HCT116 (cell line): ENCODE data around the gene TENM4. TPM values are rescaled to one million over a fixed set of nuclear protein-coding genes. Genes with fewer than 3 reads are reported as not detected.

ENCODE experiments used
- ATAC-seq: fragments of 200-7000 bp; cut with Tn5 transposase; 2 replicates; pipeline ENCODE4 v1.9.1; 2020; ENCODE audit warnings: mild to moderate bottlenecking, moderate library complexity
- BruUV-seq: library from RNA; stranded (reverse); fragments of 400-500 nt; replicated peaks from 2 replicates; lab custom pipeline; 2021; lab: Mats Ljungman, UMichigan
- CTCF ChIA-PET: fragments of 300-600 bp; sonication (Branson Sonifier 250); formaldehyde crosslinking; loops from one replicate; lab custom pipeline; 2021; ENCODE audit warnings: antibody characterized with exemption; lab: Charles Lee
- POLR2A ChIA-PET: fragments of 300-600, 350-600 bp; sonication (Branson Sonifier 250); formaldehyde crosslinking; loops from one replicate; lab custom pipeline; 2021; ENCODE audit warnings: antibody characterized with exemption; lab: Charles Lee
- RAD21 ChIA-PET, 2 experiments: fragments of 300-600 bp; sonication (Branson Sonifier 250); formaldehyde crosslinking; loops; one replicate each; lab custom pipeline; 2023; ENCODE audit warnings: low total read pairs in 2 of 2; ENCODE audit not compliant: uncharacterized antibody in 2 of 2, unreplicated experiment in 2 of 2, low non-redundant PET in 1 of 2; lab: Charles Lee
- DNase-seq: peaks from one replicate; pipeline ENCODE4 v3.0.0-alpha.2; 2010; ENCODE audit warnings: low read depth, low spot score
- H2AFZ ChIP-seq: fragments of 200-600 bp; shearing (Covaris generic), sonication (generic); 2 replicates; pipeline ENCODE4 v1.6.1; 2017; ENCODE audit warnings: low read depth, mixed run types, mixed read lengths, antibody characterized with exemption, low read length; ENCODE audit not compliant: poor library complexity, severe bottlenecking
- H3K27ac ChIP-seq: 2 replicates; pipeline ENCODE4 v1.5.1; 2012; ENCODE audit warnings: low read depth, low read length
- H3K27me3 ChIP-seq: fragments of 200-600 bp; sonication (generic); 2 replicates; pipeline ENCODE4 v1.6.1; 2016; ENCODE audit warnings: mixed run types, low read length, mixed read lengths; ENCODE audit not compliant: insufficient read depth
- H3K36me3 ChIP-seq, 2 experiments: fragments of 200-500 bp in 1 of 2; fragments of 200-600 bp in 1 of 2; sonication (Bioruptor generic) in 1 of 2; sonication (generic) in 1 of 2; 2 replicates each; pipeline versions ENCODE4 v1.5.1 to v1.6.1; 2014 to 2016; ENCODE audit warnings: low read length in 2 of 2, inconsistent platforms in 1 of 2, mixed read lengths in 1 of 2, mixed run types in 1 of 2; ENCODE audit not compliant: insufficient read depth in 2 of 2, control insufficient read depth in 1 of 2
- H3K4me1 ChIP-seq, 2 experiments: fragments of 200-600 bp in 1 of 2; sonication (generic) in 1 of 2; 2 replicates each; pipeline versions ENCODE4 v1.5.1 to v1.6.1; 2012 to 2017; ENCODE audit warnings: low read length in 2 of 2, inconsistent platforms in 1 of 2, mild to moderate bottlenecking in 1 of 2, mixed read lengths in 1 of 2, mixed run types in 1 of 2, moderate library complexity in 1 of 2; ENCODE audit not compliant: insufficient read depth in 2 of 2, control insufficient read depth in 1 of 2
- H3K4me2 ChIP-seq: fragments of 200-600 bp; sonication (generic); 2 replicates; pipeline ENCODE4 v1.6.1; 2017; ENCODE audit warnings: mixed run types, low read length, mixed read lengths
- H3K4me3 ChIP-seq, 2 experiments: fragments of 200-600 bp in 1 of 2; sonication (generic) in 1 of 2; replicated peaks in 1 of 2; 2 replicates each; pipeline ENCODE4 v1.5.1; 2011 to 2016; ENCODE audit warnings: low read length in 2 of 2, control low read depth in 1 of 2, low read depth in 1 of 2, mild to moderate bottlenecking in 1 of 2, mixed read lengths in 1 of 2, mixed run types in 1 of 2
- H3K79me2 ChIP-seq: fragments of 200-600 bp; sonication (generic); 2 replicates; pipeline ENCODE4 v1.6.1; 2017; ENCODE audit warnings: mild to moderate bottlenecking, mixed run types, low read length, moderate library complexity, mixed read lengths; ENCODE audit not compliant: insufficient read depth
- H3K9ac ChIP-seq: fragments of 200-600 bp; sonication (generic); 2 replicates; pipeline ENCODE4 v1.6.1; 2016; ENCODE audit warnings: low read length, mixed read lengths
- H3K9me2 ChIP-seq: fragments of 200-600 bp; sonication (generic), shearing (Covaris generic); 2 replicates; pipeline ENCODE4 v1.6.1; 2017; ENCODE audit warnings: mixed run types, mild to moderate bottlenecking, moderate library complexity; ENCODE audit not compliant: insufficient read depth
- H3K9me3 ChIP-seq, 2 experiments: fragments of 200-500 bp in 1 of 2; fragments of 200-600 bp in 1 of 2; sonication (Bioruptor generic) in 1 of 2; sonication (generic) in 1 of 2; 2 replicates each; pipeline ENCODE4 v1.6.1; 2014 to 2017; ENCODE audit warnings: low read length in 2 of 2, mixed read lengths in 2 of 2, inconsistent platforms in 1 of 2, low read depth in 1 of 2, mild to moderate bottlenecking in 1 of 2, mixed run types in 1 of 2, moderate library complexity in 1 of 2; ENCODE audit not compliant: control insufficient read depth in 1 of 2, insufficient read depth in 1 of 2
- H4K20me1 ChIP-seq: fragments of 200-600 bp; sonication (generic), shearing (Covaris generic); 2 replicates; pipeline ENCODE4 v1.6.1; 2017; ENCODE audit warnings: mixed run types, mild to moderate bottlenecking, moderate library complexity; ENCODE audit not compliant: insufficient read depth
- CBX3 ChIP-seq: IDR thresholded peaks from 2 replicates; pipeline ENCODE4 v1.6.1; 2012; ENCODE audit warnings: low read depth
- EGR1 ChIP-seq: IDR thresholded peaks from 2 replicates; pipeline ENCODE4 v1.6.1; 2012; ENCODE audit warnings: low read depth
- ELF1 ChIP-seq: IDR thresholded peaks from 2 replicates; pipeline ENCODE4 v1.6.1; 2012; ENCODE audit warnings: low read depth, borderline replicate concordance
- EZH2 ChIP-seq: fragments of 200-600 bp; sonication (generic); IDR thresholded peaks from 2 replicates; pipeline ENCODE4 v1.6.1; 2017; ENCODE audit warnings: antibody characterized with exemption, mixed run types
- EZH2phosphoT487 ChIP-seq: fragments of 200-600 bp; IDR thresholded peaks from 2 replicates; pipeline ENCODE4 v1.6.1; 2018; ENCODE audit warnings: antibody characterized with exemption, borderline replicate concordance
- FOSL1 ChIP-seq: IDR thresholded peaks from 2 replicates; pipeline ENCODE4 v1.6.1; 2012; ENCODE audit warnings: low read depth
- JUND ChIP-seq: IDR thresholded peaks from 2 replicates; pipeline ENCODE4 v1.6.1; 2012
- POLR2A ChIP-seq: IDR thresholded peaks from 2 replicates; pipeline ENCODE4 v1.7.0; 2011; ENCODE audit warnings: borderline replicate concordance; ENCODE audit not compliant: insufficient read depth, insufficient read length; ENCODE audit errors: extremely low read depth
- RAD21 ChIP-seq: IDR thresholded peaks from 2 replicates; pipeline ENCODE4 v1.6.1; 2012; ENCODE audit warnings: low read depth, mild to moderate bottlenecking
- SP1 ChIP-seq: IDR thresholded peaks from 2 replicates; pipeline ENCODE4 v1.6.1; 2012; ENCODE audit warnings: low read depth
- SRF ChIP-seq: IDR thresholded peaks from 2 replicates; pipeline ENCODE4 v1.6.1; 2012; ENCODE audit warnings: low read depth
- TCF7L2 ChIP-seq: IDR thresholded peaks from 2 replicates; pipeline ENCODE4 v1.7.0; 2011; ENCODE audit warnings: borderline replicate concordance, inconsistent platforms; ENCODE audit not compliant: insufficient read depth, insufficient read length; ENCODE audit errors: extremely low read depth
- YY1 ChIP-seq: IDR thresholded peaks from 2 replicates; pipeline ENCODE4 v1.6.1; 2011; ENCODE audit warnings: low read length, low read depth, moderate library complexity, mild to moderate bottlenecking; ENCODE audit not compliant: insufficient replicate concordance; ENCODE audit errors: extremely low read depth
- ZNF274 ChIP-seq: fragments of 200-500 bp; sonication (Bioruptor generic); IDR thresholded peaks from 2 replicates; pipeline ENCODE4 v1.6.1; 2014; ENCODE audit warnings: mild to moderate bottlenecking, low read depth, low read length, inconsistent platforms
- intact Hi-C: fragments of 100-400 bp; cut with micrococcal nuclease; formaldehyde crosslinking; loops from 2 replicates; pipeline ENCODE4 v1.10.0; 2022
- total RNA-seq: library from RNA; stranded (reverse); gene quantifications from one replicate; pipeline ENCODE4 v1.2.1, GENCODE V29; 2021; ENCODE audit not compliant: unreplicated experiment
- TF ChIP-seq, protein P1 (sequence below): IDR thresholded peaks from 2 replicates; pipeline ENCODE4 v1.6.1; 2012
- TF ChIP-seq, protein P2 (sequence below): IDR thresholded peaks from 2 replicates; pipeline ENCODE4 v1.6.1; 2012
- TF ChIP-seq, protein P3 (sequence below): IDR thresholded peaks from 2 replicates; pipeline ENCODE4 v1.6.1; 2011; ENCODE audit warnings: mild to moderate bottlenecking, low read length, moderate library complexity; ENCODE audit not compliant: insufficient replicate concordance; ENCODE audit errors: extremely low read depth

The TENM4 gene
- total RNA-seq, 1 experiment from 2014 or later = 0.05 TPM

DNA sequence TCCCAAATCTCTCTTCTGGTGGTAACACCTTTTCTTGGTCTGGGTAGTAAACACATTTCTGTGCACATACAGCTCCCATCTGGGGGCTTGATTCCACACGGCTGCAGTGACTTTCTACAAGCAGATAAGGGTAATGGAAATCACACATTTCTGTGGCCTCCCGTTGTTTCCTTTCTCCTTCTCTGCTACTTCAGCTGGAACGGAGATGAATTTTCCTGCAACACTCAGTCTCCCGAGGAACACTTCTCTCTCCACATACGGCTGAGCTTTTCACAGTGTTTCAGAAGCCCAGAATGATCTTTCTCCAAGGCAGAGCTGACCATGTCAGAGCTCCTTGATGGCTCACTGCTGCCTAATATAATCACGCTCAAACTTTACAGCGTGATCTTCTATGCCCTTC, 501.9 kb downstream of the TENM4 start:
- no peaks in the 10 kb centered on the region for H3K79me2 ChIP-seq
- ChIA-PET RAD21 (no interaction called here), CTCF (interaction anchor here (1.7 kb wide), 1 partner anchor 294 kb away, joined by 3 read pairs; no protein-coding TSS in a partner anchor), POLR2A (no interaction called here)
- H3K27me3 ChIP-seq = peaks cover 24% of the 10 kb centered on the region
- no peaks in the 10 kb centered on the region for H3K9me2 ChIP-seq
- H3K4me3 ChIP-seq = no peak overlapping the region
- no peaks in the 10 kb centered on the region for H3K36me3 ChIP-seq
- no peak overlapping the region for H3K4me2 ChIP-seq
- intact Hi-C loops = no loop called here
- no peak for ATAC-seq
- TF ChIP-seq SP1 = no peak
- TF ChIP-seq FOSL1 = no peak
- no peak for TF ChIP-seq YY1
- TF ChIP-seq, protein P1, sequence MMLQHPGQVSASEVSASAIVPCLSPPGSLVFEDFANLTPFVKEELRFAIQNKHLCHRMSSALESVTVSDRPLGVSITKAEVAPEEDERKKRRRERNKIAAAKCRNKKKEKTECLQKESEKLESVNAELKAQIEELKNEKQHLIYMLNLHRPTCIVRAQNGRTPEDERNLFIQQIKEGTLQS = no peak
- no peak for TF ChIP-seq POLR2A
- no peak for TF ChIP-seq ELF1
- no peak for TF ChIP-seq CBX3
- TF ChIP-seq, protein P2, sequence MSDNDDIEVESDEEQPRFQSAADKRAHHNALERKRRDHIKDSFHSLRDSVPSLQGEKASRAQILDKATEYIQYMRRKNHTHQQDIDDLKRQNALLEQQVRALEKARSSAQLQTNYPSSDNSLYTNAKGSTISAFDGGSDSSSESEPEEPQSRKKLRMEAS = no peak
- no peak for TF ChIP-seq EGR1
- no peak for TF ChIP-seq ZNF274
- TF ChIP-seq JUND = no peak
- TF ChIP-seq EZH2 = no peak
- TF ChIP-seq, protein P3, sequence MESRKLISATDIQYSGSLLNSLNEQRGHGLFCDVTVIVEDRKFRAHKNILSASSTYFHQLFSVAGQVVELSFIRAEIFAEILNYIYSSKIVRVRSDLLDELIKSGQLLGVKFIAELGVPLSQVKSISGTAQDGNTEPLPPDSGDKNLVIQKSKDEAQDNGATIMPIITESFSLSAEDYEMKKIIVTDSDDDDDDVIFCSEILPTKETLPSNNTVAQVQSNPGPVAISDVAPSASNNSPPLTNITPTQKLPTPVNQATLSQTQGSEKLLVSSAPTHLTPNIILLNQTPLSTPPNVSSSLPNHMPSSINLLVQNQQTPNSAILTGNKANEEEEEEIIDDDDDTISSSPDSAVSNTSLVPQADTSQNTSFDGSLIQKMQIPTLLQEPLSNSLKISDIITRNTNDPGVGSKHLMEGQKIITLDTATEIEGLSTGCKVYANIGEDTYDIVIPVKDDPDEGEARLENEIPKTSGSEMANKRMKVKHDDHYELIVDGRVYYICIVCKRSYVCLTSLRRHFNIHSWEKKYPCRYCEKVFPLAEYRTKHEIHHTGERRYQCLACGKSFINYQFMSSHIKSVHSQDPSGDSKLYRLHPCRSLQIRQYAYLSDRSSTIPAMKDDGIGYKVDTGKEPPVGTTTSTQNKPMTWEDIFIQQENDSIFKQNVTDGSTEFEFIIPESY = no peak
- TF ChIP-seq EZH2phosphoT487 = no peak
- TF ChIP-seq SRF = no peak
- TF ChIP-seq RAD21 = no peak
- no peak for TF ChIP-seq TCF7L2
- no peaks in the 10 kb centered on the region for H4K20me1 ChIP-seq
- H2AFZ ChIP-seq = no peak overlapping the region
- no peak overlapping the region for H3K9ac ChIP-seq
- no peaks in the 10 kb centered on the region for H3K4me1 ChIP-seq
- no peaks in the 10 kb centered on the region for H3K9me3 ChIP-seq
- DNase-seq = no peak
- H3K27ac ChIP-seq = no peak overlapping the region
- BruUV-seq = no TSS peak
